ENCODE data around the gene PDLIM3. TPM values are rescaled to one million over a fixed set of nuclear protein-coding genes. Genes with fewer than 3 reads are reported as not detected.
A peak's percentile ranks its signal among the peaks of the same experiment; 100 is the strongest.

Gene PDLIM3
- total and polyA plus RNA-seq, 11 donors = 111 to 1,156 (median 246) TPM

DNA sequence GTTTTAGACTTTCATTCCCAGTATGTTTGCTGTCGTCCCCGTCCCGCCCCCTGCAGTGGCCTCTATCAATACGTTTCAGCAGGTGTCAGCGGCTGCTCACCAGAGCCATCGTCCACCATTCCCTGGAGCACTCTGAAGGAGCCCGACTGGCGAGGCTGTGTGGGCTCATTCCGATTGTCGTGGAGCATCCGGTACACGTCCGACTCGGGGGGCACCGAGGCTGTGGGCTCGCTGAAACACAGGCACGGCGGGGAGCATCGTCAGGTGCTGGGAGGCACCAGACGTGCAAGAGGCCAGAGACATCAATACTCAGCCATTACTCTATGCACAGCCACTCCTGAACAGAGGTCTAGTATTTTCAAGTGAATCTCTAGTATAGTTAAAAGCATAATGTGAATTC lies 28.9 kb downstream of the PDLIM3 start:
- 93% methylated on average over 12 to 20 of the region's 20 CpGs for whole genome bisulfite sequencing, 4 donors
- ATAC-seq (no peak), DNase-seq (peak in 1 of 5 donors; percentile 44)
- H3K36me3 ChIP-seq = peaks cover 0 to 86% (median 10%) of the 10 kb centered on the region in 9 donors
- H3K27ac ChIP-seq = peak overlapping the region in 2 of 12 donors; percentile 65 to 84
- no peak for TF ChIP-seq POLR2A (IDR thresholded peaks at IDR 0.05)
- TF ChIP-seq, protein P1, sequence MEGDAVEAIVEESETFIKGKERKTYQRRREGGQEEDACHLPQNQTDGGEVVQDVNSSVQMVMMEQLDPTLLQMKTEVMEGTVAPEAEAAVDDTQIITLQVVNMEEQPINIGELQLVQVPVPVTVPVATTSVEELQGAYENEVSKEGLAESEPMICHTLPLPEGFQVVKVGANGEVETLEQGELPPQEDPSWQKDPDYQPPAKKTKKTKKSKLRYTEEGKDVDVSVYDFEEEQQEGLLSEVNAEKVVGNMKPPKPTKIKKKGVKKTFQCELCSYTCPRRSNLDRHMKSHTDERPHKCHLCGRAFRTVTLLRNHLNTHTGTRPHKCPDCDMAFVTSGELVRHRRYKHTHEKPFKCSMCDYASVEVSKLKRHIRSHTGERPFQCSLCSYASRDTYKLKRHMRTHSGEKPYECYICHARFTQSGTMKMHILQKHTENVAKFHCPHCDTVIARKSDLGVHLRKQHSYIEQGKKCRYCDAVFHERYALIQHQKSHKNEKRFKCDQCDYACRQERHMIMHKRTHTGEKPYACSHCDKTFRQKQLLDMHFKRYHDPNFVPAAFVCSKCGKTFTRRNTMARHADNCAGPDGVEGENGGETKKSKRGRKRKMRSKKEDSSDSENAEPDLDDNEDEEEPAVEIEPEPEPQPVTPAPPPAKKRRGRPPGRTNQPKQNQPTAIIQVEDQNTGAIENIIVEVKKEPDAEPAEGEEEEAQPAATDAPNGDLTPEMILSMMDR (IDR thresholded peaks at IDR 0.05) = no peak
- no peak overlapping the region for H3K4me3 ChIP-seq
- H3K27me3 ChIP-seq = peaks cover 0 to 5% (median 0%) of the 10 kb centered on the region in 9 donors
- peaks cover 0 to 17% (median 5%) of the 10 kb centered on the region in 12 donors for H3K4me1 ChIP-seq
- intact Hi-C loops (cut with DNase I) = no loop called here
- peaks cover 0 to 3% (median 0%) of the 10 kb centered on the region in 12 donors for H3K9me3 ChIP-seq

DNA sequence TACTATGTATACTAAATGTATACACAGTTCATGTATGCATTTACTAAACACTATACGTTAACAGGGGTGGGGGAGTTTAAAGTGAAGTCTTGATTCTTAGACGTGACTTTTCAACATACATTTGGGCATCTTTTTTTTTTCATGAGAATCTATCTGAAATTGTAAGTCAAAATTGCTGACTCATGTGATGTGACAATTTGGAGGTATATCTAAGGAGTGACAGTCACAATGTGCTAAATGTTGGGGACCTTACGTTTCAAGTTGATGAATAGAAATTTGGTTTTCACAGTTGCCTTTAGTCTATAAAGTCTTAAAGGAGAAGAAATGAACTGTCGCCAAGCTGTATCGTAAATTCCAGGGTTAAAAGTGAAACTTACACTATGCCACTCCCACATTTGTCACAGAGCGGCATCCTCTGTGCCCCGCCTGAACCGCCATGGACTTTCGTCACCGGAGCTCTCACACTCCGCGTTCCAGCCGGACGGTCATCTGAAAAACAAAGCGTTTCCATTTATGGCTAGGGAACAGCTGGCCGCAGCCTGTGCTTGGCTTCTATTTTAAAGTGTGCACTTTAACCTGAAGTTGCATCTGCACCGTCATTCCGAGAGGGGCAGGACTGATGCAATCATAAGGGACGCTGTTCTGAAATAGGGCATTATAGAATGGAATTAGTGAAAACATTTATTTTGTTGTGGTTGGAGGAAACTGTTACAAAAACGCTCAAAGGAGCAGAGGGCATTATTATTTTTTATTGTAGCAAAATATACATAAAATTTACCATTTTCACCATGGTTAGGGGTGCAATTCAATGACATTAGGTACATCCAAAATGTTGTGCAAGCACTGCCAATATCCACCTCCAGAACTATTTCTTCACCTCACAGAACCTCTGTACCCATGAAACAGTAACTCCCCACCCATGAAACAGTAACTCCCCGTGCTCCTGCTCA lies 30.9 kb downstream of the PDLIM3 start:
- Histone ChIP-seq H3K9me3 (peaks cover 0 to 20% (median 0%) of the 10 kb centered on the region in 12 donors), H3K27ac (peak overlapping the region; percentile 18 to 86 (median 70)), H3K4me1 (peaks cover 0 to 9% (median 0%) of the 10 kb centered on the region in 12 donors), H3K27me3 (peaks cover 0 to 4% (median 0%) of the 10 kb centered on the region in 9 donors), H3K36me3 (peaks cover 0 to 80% (median 17%) of the 10 kb centered on the region in 9 donors), H3K4me3 (peak overlapping the region in 8 of 12 donors; percentile 10 to 34 (median 16))
- peak; percentile 79 to 95 (median 88) for ATAC-seq
- DNase-seq = peak; percentile 84 to 92 (median 87)
- no peak for TF ChIP-seq POLR2A (IDR thresholded peaks at IDR 0.05)
- TF ChIP-seq, protein P1 (IDR thresholded peaks at IDR 0.05) = peak in 3 of 12 donors; percentile 4 to 20 (median 9)
- intact Hi-C loops (cut with DNase I) = no loop called here
- WGBS, 4 donors = 31 to 65% (median 59%) methylated on average over 21 of the region's 21 CpGs

DNA sequence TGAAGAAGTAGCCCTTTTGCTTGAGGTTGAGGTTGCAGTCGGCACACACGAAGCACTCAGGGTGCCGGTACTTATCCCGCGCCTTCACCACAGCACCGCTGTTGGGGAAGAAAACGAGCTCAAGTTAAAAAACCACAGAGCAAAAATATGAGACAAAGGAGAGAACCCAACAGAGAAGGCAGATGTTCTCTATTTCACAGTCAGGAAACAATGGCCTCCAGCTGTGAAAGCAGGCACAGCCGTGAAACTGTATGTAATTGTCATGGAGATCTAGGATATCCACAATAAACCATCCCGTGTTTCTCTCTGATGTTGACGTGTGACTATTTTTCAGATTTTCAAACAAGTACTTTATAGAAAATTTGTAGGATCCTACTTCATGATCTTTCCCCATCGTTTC lies 32.9 kb downstream of the PDLIM3 start:
- H3K27ac ChIP-seq = no peak overlapping the region
- TF ChIP-seq, protein P1 (IDR thresholded peaks at IDR 0.05) = no peak
- no peak for TF ChIP-seq POLR2A (IDR thresholded peaks at IDR 0.05)
- H3K36me3 ChIP-seq = peaks cover 0 to 66% (median 17%) of the 10 kb centered on the region in 9 donors
- no peak overlapping the region for H3K4me3 ChIP-seq
- peaks cover 0 to 4% (median 0%) of the 10 kb centered on the region in 9 donors for H3K27me3 ChIP-seq
- DNase-seq (no peak), ATAC-seq (no peak)
- 84 to 86% (median 85%) methylated on average over 11 of the region's 11 CpGs for WGBS, 4 donors
- H3K4me1 ChIP-seq = peaks cover 0 to 7% (median 0%) of the 10 kb centered on the region in 12 donors
- intact Hi-C loops (cut with DNase I) = no loop called here
- peaks cover 0 to 20% (median 0%) of the 10 kb centered on the region in 12 donors for H3K9me3 ChIP-seq

DNA sequence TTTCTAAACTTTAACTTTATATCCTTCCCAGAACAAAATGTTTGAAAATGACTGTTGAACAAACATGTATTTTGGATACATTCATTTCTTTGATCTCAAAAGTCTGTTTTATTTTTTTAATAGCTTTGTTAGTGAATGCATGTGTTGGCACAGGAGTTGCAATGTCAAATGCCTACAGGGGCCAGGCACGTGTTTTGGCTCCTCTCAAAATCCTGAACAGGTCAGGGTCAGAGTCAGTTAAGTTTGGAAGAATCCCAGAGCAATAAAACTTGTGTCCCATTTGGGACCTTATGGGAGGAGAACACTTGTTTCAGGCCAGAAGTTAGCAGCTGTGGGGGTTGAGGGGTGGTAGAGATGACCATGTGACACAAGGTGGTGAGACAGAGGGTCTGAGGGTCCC lies 34.7 kb downstream of the PDLIM3 start:
- Histone ChIP-seq H3K4me1 (peaks cover 0 to 7% (median 0%) of the 10 kb centered on the region in 12 donors), H3K4me3 (no peak overlapping the region), H3K36me3 (peaks cover 0 to 50% (median 17%) of the 10 kb centered on the region in 9 donors), H3K27ac (peak overlapping the region in 2 of 12 donors; percentile 22 to 36), H3K9me3 (peaks cover 0 to 20% (median 0%) of the 10 kb centered on the region in 12 donors), H3K27me3 (peaks cover 0 to under 1% (median 0%) of the 10 kb centered on the region in 9 donors)
- intact Hi-C loops (cut with DNase I) = no loop called here
- no peak for ATAC-seq
- TF ChIP-seq POLR2A (IDR thresholded peaks at IDR 0.05) = no peak
- TF ChIP-seq, protein P1 (IDR thresholded peaks at IDR 0.05) = no peak
- 36 to 56% (median 44%) methylated on average over 1 of the region's 1 CpG for WGBS, 4 donors
- no peak for DNase-seq
